ENCODE data around the gene C19orf81.
A peak's percentile ranks its signal among the peaks of the same experiment; 100 is the strongest.
"Not testable (repeated sequence)": the region's sequence is repeated elsewhere in the genome, so short reads cannot be mapped to it uniquely, and the experiment has no call there.

The C19orf81 gene

DNA sequence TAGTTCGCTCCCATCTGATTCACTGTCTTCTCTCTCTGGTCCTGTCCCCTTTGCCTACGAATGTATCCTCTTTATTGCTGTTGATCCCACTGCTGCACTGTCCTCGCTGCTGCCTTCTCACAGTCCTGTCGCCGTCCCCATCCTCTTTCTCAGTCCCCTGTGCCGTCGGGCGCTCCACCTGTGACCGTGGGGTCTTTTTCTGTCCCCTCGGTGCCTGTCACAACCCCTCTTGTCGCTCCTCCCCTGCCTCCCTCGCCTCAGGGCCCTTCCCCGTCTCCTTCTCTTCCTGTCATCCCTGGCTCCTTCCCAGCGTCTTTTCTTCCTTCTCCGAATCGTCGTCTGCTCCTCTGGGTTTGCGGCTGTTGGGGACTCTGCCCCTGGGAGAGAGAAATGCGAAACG is 41.9 kb upstream of the C19orf81 start:
- ChIA-PET POLR2A (ENCODE audit: low non-redundant PET) (interaction anchor here (0.7 kb wide), 1 partner anchor 48 kb away, joined by 3 read pairs; no protein-coding TSS in a partner anchor), CTCF (interaction anchor here (0.6 to 1.1 kb wide), 3 partner anchors 14 to 175 kb away, joined by 3 to 5 read pairs (median 4); no protein-coding TSS in a partner anchor)
- no peak overlapping the region for H3K27ac ChIP-seq
- DNase-seq (ENCODE audit: low spot score) = no peak
- TF ChIP-seq, protein P1, sequence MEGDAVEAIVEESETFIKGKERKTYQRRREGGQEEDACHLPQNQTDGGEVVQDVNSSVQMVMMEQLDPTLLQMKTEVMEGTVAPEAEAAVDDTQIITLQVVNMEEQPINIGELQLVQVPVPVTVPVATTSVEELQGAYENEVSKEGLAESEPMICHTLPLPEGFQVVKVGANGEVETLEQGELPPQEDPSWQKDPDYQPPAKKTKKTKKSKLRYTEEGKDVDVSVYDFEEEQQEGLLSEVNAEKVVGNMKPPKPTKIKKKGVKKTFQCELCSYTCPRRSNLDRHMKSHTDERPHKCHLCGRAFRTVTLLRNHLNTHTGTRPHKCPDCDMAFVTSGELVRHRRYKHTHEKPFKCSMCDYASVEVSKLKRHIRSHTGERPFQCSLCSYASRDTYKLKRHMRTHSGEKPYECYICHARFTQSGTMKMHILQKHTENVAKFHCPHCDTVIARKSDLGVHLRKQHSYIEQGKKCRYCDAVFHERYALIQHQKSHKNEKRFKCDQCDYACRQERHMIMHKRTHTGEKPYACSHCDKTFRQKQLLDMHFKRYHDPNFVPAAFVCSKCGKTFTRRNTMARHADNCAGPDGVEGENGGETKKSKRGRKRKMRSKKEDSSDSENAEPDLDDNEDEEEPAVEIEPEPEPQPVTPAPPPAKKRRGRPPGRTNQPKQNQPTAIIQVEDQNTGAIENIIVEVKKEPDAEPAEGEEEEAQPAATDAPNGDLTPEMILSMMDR (conservative IDR thresholded peaks at IDR 0.05; ENCODE audit: low read depth) = no peak

GRCh38 chr19:50607874-50608785 is 41.1 kb upstream of the C19orf81 start:
- TF ChIP-seq, protein P1 (conservative IDR thresholded peaks at IDR 0.05; ENCODE audit: low read depth) = peak; percentile 20; the same call in 1 of the 2 replicates
- no peak overlapping the region for H3K27ac ChIP-seq
- ChIA-PET POLR2A (ENCODE audit: low non-redundant PET) (interaction anchor here (0.7 kb wide), 1 partner anchor 48 kb away, joined by 3 read pairs; no protein-coding TSS in a partner anchor), CTCF (interaction anchor here (0.6 to 1.5 kb wide), 4 partner anchors 15 to 174 kb away, joined by 3 to 5 read pairs (median 4); no protein-coding TSS in a partner anchor)
- DNase-seq (ENCODE audit: low spot score) = peak; percentile 81

- H3K27ac ChIP-seq; DNase-seq (ENCODE audit: low spot score); POLR2A ChIA-PET (ENCODE audit: low non-redundant PET); CTCF ChIA-PET: not testable (repeated sequence)
Observed at GRCh38 chr19:50612504-50613404, 36.5 kb upstream of the C19orf81 start.

DNA sequence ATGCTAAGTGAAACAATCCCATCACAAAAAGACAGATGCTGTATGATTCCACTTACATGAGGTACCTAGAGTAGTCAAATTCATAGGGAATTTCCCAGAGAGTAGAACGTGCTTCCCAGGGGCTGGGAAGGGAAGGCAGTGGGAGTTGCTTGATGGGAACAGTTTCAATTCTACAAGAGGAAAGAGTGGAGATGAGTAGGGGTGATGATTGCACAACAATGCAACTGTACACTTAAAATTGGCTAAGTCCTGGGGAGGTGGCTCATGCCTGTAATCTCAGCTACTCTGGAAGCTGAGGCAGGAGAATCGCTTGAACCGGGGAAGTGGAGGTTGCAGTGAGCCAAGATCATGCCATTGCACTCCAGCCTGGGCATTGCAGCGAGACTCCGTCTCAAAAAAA is 30.9 kb upstream of the C19orf81 start:
- POLR2A ChIA-PET (ENCODE audit: low non-redundant PET); H3K27ac ChIP-seq; CTCF ChIA-PET; DNase-seq (ENCODE audit: low spot score): not testable (repeated sequence)

GRCh38 chr19:50619184-50619583 is 30.1 kb upstream of the C19orf81 start:
- POLR2A ChIA-PET (ENCODE audit: low non-redundant PET); CTCF ChIA-PET; DNase-seq (ENCODE audit: low spot score); H3K27ac ChIP-seq: not testable (repeated sequence)

GRCh38 chr19:50620394-50620906 is 28.8 kb upstream of the C19orf81 start:
- CTCF ChIA-PET; POLR2A ChIA-PET (ENCODE audit: low non-redundant PET); DNase-seq (ENCODE audit: low spot score); H3K27ac ChIP-seq: not testable (repeated sequence)

GRCh38 chr19:50624949-50625600 is 24.2 kb upstream of the C19orf81 start:
- TF ChIP-seq, protein P1 (conservative IDR thresholded peaks at IDR 0.05; ENCODE audit: low read depth) = no peak
- ChIA-PET CTCF (no interaction called here), POLR2A (ENCODE audit: low non-redundant PET) (no interaction called here)
- no peak overlapping the region for H3K27ac ChIP-seq
- DNase-seq (ENCODE audit: low spot score) = no peak

DNA sequence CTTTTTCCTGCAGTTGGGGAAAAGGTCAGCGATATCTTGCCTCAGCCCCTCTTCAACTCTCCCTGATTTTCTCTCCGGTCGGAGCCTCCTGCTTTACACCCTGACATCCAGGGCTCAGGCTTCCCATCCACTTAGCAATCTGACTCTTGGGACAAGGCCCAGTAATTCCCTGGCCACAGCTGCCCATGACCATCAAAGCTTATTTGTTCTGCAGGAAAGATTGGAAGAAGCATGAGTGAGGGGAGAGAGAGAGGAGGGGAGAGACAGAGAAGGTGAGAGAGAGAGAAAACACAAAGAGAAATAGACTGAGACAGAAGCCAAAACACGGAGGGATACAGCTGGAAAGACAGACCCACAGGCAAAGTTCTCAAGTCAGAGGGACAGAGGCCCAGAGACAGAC is 23.2 kb upstream of the C19orf81 start:
- TF ChIP-seq, protein P1 (conservative IDR thresholded peaks at IDR 0.05; ENCODE audit: low read depth) = no peak
- POLR2A ChIA-PET (ENCODE audit: low non-redundant PET) = no interaction called here
- DNase-seq (ENCODE audit: low spot score) = no peak
- CTCF ChIA-PET = no interaction called here
- no peak overlapping the region for H3K27ac ChIP-seq

Measured in RWPE1 (cell line).